Measurements from ENCODE around the gene PCGF1. TPM values are rescaled to one million over a fixed set of nuclear protein-coding genes. Genes with fewer than 3 reads are reported as not detected.
"Not testable (repeated sequence)": the region's sequence is repeated elsewhere in the genome, so short reads cannot be mapped to it uniquely, and the experiment has no call there.

The PCGF1 gene
- total RNA-seq, 1 experiment from 2014 or later, result 51.1 TPM

DNA sequence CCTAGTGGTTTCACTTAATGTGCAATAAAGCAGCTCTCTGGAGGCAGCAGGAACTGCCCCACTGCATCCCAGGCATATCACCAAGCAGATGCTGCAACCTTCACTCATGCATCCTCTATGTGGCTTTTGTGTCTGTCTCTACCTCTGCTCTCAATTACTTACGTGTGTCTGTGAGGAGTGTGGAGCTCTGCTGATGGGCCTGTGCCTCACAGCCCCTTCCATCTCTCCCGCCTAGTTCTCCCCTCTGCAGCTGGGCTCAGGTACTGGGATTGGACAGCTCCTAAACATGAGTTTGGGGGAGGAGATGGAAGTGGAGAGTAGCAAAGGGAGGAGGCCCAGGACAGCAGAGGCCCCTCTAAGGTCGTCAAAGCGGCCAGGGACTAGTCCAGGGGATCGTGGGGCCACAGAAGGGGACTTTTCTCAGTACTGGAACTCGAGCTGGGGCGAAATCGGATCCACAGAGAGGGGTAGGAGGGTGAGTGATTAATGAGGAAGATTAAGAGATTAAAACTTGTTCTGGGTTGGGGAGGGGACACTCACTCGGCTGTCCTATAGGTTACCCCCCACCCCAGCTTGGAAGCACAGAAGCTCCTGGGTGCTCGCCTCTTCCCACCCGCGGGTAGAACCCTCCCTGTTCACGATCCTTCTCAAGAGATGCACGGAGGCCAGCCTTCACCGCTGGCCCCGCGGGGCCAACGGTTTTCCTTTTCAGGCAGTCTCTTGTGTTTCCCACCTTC lies 6.0 kb downstream of the PCGF1 start:
- no peak for DNase-seq (ENCODE audit: extremely low read depth, low read depth)

DNA sequence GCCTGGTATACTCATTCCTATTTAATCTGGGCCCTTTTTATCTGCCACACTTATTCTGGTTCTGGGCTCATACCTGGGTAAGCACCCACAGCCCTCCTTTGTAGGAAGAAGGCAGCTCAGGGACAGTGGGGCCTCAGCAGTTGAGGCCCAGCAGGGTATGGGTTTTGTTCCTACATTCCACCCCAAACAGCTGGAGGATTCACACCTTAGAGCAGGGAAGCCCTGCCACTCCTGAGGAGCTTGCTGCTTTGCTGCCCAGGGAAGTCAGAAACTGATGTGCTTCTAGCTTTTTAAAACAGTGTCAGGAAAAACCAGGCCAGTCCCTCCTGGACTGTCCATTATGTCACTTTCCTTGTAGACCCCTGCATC lies 6.9 kb downstream of the PCGF1 start:
- no peak for DNase-seq (ENCODE audit: extremely low read depth, low read depth)

DNA sequence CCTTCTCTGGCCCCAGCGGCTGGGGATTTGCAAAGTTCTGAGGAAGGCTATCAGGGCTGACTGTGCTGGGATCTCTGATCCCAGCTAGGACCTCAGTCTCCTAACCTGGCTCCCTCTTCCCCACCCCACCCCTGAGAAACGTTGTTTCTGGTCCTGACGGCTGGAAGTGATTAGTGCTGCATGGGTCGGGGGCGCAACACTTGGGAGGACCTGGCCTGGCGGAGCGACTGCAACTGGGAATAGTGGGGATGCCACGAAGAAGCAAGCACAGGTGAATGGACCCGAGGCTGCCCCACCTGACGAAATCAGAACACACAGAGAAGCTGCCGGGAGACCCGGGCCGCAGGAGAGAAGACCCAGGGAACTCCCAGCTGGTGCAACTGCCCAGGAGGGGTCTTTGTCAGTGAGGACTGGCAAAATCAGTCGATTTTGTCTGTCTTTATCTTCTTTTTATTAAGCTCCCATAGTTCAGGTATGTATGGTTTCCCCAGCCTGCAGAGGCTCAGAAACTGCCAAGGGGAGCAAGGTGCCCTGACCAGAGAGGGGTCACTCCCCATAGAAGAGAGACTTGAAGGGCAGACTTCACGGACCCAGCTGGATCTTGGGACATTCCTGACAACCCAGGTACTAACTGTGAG lies 7.4 kb downstream of the PCGF1 start:
- no peak for DNase-seq (ENCODE audit: extremely low read depth, low read depth)

DNA sequence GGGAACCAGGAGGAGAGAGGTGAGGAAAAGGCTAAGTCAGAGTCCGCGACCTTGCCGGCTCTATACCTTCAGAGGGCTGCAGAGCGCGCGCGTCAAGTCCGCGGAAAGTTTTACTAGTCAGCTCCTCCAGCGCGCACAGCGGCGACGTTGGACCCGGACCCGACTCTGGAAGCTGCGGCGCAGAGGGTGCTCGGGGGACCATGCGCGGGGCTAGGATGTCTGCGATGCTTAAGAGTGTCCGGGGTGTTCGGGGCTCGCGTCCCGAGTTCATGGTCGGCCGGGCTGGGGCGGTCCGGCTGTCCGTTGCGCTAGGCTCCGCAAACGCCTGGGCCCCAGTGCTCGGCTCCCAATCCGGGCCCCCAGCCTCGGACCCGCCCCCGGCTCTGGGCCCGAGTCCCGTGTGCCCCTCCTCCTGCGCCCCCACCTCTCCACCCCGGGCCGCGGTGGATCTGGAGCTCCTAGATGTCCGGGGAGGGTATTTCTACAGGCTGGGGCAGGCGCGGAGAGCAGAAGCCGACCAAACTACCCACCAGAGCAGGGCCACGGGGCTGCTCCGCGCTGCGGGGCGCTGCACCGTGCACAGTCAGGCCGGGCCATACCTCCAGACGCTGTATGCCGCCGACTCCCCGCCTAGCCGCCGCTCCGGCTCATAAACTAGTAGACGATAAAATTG lies 8.1 kb downstream of the PCGF1 start, which contains the start of gene LBX2:
LBX2 (minus strand) TSS at position 337 of the 673 bp plus-strand sequence; CDS start at position 271, 66 bp downstream.
- no peak for DNase-seq (ENCODE audit: extremely low read depth, low read depth)

DNA sequence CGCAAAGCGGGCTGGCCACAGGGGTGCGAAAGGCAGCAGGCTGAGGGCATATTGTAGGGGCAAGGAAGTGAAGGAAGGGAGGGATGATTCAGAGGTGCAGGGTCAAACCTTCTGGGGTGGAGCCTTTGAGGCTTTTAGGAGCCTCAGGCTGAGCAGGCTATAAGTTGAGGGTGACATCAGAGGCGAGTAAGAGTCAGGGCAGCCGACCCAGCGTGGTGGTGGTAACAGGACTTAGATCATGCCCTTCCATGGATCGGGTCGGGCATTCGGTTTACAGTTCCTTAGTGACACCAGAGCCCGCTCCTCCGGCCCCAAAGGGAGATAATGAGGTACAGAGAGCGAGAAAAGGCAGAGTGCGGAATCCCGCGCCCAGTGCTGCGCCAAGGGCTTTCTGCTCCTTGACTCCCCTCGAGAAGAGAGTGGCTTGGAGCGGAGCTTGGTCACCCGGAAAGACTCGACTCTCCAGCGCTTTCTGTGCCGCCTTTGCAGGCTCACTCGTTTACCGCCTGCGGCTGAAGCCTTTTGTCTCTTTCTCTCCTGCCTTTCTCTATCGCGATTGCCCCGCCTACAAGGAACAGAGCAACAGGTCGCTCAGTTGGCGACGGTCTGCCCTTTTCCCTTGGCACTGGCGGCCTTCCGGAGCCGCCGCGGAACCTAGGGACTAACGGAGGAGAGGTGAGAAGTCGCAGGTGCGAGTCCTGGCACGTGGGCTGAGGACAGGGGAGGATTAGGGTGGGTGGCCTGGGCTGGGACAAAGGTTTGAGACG lies 8.8 kb downstream of the PCGF1 start:
- no peak for DNase-seq (ENCODE audit: extremely low read depth, low read depth)

DNA sequence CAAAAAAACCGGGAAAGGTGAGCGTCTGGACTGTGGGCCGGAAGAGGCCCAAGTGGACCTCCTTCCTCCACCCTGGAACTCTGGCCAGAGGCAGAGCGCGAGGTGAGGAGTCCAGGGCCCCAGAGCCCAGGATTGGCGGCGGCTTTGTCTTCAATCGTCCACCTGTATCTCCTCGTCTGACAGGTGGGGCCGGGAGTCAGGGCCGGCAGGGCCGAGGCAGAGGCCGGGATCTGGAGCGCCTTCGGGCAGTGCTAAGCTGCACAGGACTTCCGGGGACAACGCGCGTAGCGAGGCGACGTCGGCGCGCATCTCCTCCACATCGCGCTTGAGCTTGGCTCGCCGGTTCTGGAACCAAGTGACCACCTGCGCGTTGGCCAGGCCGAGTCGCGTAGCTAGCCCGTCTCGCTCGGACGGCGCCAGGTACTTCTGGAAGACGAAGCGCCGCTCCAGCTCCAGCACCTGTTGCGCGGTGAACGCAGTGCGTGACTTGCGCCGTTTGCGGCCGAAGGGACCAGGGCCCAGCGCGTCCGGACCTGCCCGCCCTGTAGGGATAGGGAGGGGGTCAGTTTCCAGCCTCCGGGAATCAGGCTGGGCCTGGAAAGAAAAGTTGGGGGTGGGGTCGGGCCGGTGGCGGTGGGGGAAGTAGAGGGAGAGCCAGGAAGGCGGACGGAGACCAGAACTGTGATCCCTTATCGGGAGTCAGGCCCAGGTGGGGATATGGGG lies 9.6 kb downstream of the PCGF1 start:
- DNase-seq (ENCODE audit: extremely low read depth, low read depth), result no peak

DNA sequence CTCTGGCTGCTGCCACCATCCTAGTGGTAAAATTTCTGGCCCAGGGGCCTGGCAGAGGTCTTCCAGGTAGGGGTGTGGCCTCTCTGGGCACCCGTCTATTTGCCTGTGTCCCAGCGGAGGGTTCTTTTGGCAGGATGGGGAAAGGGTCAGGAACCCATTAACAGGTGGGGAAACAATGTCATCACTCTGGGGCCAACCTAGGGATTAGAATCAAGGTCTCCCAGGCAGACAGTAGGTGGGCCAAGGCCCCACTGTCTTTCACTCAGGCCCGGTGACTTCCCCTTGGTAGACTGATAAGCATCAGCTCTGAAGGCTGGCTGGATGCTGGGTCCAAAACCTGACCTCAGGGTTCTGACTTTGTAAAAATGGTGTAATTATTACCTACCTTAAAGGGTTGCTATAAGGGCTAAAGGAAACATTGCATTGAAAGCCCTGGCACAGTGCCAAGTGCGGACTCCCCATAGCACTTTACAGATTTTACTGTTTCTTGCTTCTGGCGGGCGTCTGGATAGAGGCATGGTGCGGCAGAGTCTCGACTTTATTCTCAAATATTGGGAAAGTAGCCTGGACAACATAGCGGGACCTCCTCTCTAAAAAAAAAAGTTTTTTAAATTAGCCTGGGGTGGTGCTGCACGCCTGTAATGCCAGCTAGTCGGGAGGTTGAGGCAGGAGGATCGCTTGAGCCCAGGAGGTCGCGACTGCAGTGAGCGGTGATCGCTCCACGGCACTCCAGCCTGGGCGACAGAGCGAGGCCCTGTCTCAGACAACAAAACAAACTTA lies 10.3 kb downstream of the PCGF1 start:
- DNase-seq (ENCODE audit: extremely low read depth, low read depth), result no peak

DNA sequence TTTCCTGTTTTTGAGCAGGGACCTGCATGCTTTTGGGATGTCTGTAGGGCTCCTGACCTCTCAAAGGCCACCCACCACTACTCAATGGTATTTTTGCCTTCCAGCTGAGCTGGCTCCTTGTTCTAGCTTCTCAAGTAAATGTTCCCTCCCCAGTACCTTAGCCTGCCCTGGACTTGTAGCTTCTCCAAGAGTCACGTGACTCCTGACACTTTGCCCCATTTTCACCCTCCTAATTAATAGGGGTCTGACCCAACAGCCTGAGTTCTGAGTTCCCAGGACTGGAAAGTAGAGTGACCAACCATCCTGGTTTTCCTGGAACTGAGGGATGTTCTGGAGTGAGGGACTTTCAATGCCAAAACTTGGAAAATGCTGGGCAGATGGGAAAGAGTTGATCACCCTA lies 12.1 kb downstream of the PCGF1 start:
- no peak for DNase-seq (ENCODE audit: extremely low read depth, low read depth)

DNA sequence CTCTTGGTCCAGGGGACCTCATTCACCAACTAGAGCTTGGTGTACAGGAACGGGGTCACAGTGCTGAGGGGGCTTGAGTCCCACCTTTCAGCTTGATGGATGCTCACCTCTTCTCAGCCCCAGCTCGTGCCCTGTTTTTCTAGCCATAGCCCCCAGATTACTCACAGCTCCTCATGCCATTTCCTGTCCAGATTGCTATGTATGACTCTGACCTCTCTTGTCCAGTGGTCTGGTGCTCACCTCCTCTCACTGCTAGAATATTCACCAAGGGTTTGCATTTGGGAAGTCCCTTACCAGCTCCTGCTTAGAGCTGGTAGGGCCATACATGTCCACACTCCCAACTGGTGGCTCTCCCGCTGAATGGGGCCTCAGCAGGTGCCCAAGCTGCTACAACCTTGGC lies 13.9 kb downstream of the PCGF1 start:
- no peak for DNase-seq (ENCODE audit: extremely low read depth, low read depth)

DNA sequence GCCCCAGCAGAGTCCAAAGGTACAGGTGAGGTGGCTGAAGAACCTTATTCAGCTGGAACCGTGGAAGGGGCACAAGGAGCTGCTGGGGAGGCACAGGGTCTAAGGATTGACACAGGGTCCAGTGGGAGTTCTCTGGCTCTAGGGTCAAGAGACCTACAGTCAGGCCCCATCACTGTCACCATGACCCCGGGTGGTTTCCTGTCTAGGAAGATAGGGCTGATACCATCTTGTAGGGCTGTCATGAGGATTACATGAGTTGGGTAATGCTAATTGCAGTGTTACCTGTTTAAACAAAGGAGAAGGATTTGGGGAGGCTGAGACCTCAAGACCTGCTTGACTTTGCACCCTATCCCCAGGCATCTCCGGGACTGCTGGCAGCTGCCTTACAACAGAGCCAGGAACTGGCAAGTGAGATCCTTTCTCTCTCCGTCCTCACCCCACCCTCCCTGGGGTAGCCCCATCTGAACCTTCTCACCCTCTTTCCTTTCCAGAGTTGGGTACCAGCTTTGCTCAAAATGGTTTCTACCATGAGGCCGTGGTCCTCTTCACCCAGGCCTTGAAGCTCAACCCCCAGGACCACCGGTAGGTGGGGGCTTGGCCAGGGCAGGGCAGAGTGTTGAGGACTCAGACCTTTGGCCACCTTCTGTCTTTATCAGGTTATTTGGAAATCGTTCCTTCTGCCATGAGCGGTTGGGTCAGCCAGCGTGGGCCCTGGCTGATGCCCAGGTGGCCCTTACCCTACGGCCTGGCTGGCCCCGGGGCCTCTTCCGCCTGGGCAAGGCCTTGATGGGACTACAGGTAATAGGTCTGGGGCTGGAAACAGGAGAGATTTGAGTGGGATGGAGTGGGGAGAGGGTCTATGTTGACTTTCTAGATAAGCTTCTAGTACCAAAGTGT lies 15.6 kb downstream of the PCGF1 start:
- DNase-seq (ENCODE audit: extremely low read depth, low read depth), result no peak

DNA sequence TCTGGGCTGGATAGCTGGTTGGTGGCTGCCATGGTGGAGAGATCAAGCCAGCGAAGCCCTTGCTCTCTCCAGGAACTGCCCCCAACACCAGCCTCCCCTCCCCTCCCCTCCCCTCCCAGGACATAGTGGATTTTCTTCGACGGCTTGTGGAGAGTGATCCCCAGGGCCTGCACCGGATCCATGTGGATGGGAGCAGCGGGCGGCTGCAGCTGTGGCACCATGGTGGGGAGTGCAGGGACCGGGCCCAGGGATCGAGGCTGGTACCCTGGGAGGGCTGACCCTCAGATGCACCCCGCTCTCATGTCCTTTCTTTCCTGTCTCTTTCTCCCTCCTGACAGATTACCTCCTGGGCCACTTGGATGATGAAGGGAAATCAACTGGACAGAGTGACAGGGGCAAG lies 17.6 kb downstream of the PCGF1 start:
- no peak for DNase-seq (ENCODE audit: extremely low read depth, low read depth)

DNA sequence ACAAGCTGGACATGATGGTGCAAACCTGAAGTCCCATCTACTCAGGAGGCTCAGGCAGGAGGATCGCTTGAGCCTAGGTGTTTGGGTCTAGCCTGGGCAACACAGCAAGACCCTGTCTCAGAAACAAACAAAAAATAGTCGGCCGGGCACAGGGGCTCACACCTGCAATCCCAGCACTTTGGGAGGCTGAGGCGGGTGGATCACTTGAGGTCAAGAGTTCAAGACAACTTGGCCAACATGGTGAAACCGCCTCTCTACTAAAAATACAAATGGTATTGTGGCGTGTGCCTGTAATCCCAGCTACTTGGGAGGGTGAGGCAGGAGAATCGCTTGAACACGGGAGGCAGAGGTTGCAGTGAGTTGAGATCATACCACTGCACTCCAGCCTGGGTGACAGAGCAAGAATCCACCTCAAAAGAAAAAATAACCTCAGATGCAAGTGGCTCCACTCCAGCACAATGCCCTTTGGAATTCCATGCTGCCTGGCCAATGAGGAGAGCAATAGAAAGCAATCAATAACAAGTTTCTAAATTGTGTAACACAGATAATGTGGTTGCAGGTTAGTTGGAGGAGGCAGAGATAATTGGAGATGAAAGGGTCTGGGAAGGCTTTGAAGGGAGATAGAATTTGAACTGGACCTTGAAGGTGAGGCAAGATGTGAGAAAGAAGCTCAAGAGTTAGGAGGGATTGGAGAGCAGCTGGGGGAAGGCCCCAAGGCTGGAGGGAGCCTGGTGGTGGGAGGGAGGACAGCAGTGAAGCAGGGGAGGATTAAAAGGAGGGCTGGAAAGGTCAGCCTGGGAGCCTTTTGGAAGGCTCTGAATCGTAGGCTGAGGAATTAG lies 18.6 kb downstream of the PCGF1 start:
- DNase-seq (ENCODE audit: extremely low read depth, low read depth), result no peak

DNA sequence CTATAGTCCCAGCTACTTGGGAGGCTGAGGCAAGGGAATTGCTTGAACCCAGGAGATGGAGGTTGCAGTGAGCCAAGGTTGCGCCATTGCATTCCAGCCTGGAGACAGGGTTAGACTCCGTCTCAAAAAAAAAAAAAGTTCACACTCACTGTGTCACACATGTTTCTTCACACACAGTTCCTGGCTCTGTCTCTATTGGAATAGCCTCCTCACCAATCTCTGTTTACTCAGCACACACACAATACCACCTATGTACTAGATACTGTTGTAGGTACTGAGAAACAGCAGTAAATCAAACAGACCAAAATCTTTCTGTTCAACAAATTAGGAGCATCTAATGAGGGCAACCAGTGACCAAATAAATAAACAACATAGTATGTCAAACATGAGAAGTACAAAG lies 21.4 kb downstream of the PCGF1 start:
- DNase-seq (ENCODE audit: extremely low read depth, low read depth), result no peak

DNA sequence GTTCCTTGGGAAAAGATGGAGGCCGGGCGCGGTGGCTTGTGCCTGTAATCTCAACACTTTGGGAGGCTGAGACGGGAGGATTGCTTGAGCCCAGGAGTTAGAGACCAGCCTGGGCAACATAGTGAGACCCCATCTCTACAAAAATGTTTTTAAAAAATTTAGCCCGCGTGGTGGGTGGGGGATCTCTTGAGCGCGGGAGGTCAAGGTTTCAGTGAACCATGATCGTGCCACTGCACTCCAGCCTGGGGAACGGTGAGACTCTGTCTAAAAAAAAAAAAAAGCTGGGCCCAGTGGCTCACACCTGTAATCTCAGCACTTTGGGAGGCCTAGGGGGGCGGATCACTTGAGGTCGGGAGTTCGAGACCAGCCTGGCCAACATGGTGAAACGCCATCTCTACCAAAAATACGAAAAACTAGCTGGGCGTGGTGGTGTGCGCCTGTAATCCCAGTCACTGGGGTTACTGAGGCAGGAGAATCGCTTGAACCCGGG lies 23.8 kb downstream of the PCGF1 start:
- DNase-seq (ENCODE audit: extremely low read depth, low read depth), result not testable (repeated sequence)

DNA sequence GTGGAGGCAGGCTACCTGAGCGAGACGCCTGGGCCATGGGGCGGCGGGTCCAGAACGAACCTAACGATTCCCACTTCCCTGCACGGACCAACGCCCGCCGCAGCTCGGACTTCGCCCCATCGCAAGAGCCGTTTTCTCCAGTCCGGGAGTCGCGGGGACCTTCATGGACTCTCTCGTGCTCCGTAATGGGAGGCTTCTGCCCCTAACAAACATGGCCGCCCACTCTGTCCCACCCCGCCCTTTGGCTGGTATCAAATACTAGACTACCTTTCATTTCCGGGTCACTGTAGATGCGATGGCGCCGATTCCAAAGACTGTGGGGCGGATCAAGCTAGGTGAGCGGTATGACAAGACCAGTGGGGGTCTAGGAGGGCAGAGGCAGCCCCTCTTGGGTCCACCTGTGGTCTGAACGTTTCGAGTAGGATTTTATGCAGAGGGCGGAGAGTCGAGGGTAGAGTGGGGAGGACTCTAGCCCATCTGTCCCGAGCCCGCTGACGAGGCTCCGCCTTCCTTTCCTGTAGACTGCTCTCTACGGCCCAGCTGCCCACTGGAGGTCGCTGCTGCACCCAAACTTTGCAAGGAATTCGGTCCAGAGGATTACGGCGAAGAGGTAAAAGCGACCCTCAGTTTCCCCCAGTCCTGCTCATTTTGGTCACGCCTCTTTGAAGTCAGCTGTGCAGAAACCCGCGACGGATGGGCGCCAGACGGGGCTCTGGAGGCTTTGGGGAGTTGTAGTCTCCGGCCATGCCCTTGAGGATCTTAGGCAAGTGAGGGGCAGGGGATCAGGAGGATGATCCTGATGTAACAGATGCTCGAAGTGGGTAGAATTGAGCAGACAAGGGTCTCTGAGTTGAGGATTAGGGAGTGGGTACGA lies 24.5 kb downstream of the PCGF1 start, which contains the start of the genes CCDC142 and TTC31:
CCDC142 (minus strand) TSS at position 198 of the 874 bp plus-strand sequence; CDS start at position 37, 161 bp downstream.
TTC31 (plus strand) TSS at position 281 of the 874 bp plus-strand sequence; CDS start at position 296, 15 bp downstream.
- peak; percentile 94 for DNase-seq (ENCODE audit: extremely low read depth, low read depth)

All from NCI-H460 (cell line).